PFSK-1 (cell line): ENCODE data around the gene CTBP2.

Experiments used
- FOXP2 ChIP-seq: optimal IDR thresholded peaks from 2 replicates; pipeline ENCODE3; 2011; ENCODE audit warnings: borderline replicate concordance, control low read depth, inconsistent platforms; ENCODE audit not compliant: insufficient read depth; ENCODE audit errors: extremely low read length, extremely low read depth
- POLR2AphosphoS5 ChIP-seq: IDR thresholded peaks from 2 replicates; pipeline ENCODE4 v1.6.1; 2012; ENCODE audit warnings: low read depth, mild to moderate bottlenecking, control low read depth, low read length, moderate library complexity
- SIN3A ChIP-seq: IDR thresholded peaks from 2 replicates; pipeline ENCODE4 v1.6.1; 2012; ENCODE audit warnings: mild to moderate bottlenecking, low read length, moderate library complexity, borderline replicate concordance; ENCODE audit not compliant: insufficient read depth
- TAF1 ChIP-seq: IDR thresholded peaks from 2 replicates; pipeline ENCODE4 v1.6.1; 2012; ENCODE audit warnings: low read length, control low read depth, borderline replicate concordance; ENCODE audit not compliant: insufficient read depth
- TF ChIP-seq, protein P1 (sequence below), 2 experiments: IDR thresholded peaks; 2 replicates each; pipeline versions ENCODE4 v1.6.1 to v1.8.0; 2011 to 2012; ENCODE audit warnings: low read depth in 2 of 2, low read length in 2 of 2, control low read depth in 1 of 2, inconsistent platforms in 1 of 2, mild to moderate bottlenecking in 1 of 2, moderate library complexity in 1 of 2; ENCODE audit not compliant: insufficient read depth in 1 of 2

The CTBP2 gene

DNA sequence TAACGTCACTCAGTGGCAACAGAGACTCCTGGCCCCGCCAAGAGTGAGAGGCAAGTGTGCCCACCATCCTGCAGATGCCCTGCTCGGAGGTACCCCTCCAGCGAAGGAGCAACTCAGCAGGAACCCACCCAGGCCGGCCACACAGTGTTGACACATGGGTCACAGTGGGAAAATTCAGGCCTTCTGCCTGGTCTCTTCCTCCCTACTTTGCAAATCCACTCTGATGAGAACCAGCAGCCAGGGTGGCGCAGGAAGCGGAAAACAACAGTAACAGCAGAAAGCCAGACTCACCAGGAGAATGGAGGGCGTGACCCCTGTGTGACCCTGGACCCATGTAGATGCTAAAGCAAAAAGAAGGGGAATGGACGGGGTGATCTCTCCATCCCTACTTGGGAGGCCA is 53.8 kb downstream of the CTBP2 start:
- no peak for TF ChIP-seq TAF1
- TF ChIP-seq FOXP2, result no peak
- no peak for TF ChIP-seq SIN3A
- TF ChIP-seq POLR2AphosphoS5, result no peak
- TF ChIP-seq, protein P1, sequence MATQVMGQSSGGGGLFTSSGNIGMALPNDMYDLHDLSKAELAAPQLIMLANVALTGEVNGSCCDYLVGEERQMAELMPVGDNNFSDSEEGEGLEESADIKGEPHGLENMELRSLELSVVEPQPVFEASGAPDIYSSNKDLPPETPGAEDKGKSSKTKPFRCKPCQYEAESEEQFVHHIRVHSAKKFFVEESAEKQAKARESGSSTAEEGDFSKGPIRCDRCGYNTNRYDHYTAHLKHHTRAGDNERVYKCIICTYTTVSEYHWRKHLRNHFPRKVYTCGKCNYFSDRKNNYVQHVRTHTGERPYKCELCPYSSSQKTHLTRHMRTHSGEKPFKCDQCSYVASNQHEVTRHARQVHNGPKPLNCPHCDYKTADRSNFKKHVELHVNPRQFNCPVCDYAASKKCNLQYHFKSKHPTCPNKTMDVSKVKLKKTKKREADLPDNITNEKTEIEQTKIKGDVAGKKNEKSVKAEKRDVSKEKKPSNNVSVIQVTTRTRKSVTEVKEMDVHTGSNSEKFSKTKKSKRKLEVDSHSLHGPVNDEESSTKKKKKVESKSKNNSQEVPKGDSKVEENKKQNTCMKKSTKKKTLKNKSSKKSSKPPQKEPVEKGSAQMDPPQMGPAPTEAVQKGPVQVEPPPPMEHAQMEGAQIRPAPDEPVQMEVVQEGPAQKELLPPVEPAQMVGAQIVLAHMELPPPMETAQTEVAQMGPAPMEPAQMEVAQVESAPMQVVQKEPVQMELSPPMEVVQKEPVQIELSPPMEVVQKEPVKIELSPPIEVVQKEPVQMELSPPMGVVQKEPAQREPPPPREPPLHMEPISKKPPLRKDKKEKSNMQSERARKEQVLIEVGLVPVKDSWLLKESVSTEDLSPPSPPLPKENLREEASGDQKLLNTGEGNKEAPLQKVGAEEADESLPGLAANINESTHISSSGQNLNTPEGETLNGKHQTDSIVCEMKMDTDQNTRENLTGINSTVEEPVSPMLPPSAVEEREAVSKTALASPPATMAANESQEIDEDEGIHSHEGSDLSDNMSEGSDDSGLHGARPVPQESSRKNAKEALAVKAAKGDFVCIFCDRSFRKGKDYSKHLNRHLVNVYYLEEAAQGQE (IDR thresholded peaks at IDR 0.05; ENCODE audit: insufficient read depth in 1 of 2, low read depth in 2 of 2, low read length in 2 of 2), result no peak

DNA sequence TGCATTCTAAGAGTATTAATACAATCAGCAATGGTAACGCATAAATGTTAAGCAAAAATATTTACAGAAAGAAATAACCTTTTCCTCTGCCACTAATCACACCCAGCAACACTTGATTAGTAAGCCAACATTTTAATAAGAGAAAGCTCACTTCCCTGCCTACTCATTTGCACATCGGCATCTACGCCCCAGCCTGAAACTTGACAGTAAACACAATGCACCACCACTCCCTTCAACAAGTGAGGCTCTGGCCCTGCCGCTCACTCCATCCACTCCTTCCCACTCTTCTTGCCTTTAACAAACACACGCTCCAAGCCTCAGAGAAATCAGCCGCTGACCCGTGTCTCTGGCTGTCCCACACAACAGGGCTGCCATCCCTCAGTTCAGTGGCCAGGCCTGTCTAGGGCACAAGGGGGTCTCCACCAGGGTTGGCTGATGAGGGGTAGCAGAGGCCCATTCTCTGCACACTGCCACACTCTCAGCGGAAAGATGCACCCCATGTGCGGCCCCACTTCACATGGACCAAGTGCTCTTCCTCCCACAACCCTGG is 54.6 kb downstream of the CTBP2 start:
- TF ChIP-seq SIN3A, result no peak
- no peak for TF ChIP-seq POLR2AphosphoS5
- TF ChIP-seq, protein P1 (IDR thresholded peaks at IDR 0.05; ENCODE audit: insufficient read depth in 1 of 2, low read depth in 2 of 2, low read length in 2 of 2), result no peak
- TF ChIP-seq TAF1, result no peak
- TF ChIP-seq FOXP2, result no peak

DNA sequence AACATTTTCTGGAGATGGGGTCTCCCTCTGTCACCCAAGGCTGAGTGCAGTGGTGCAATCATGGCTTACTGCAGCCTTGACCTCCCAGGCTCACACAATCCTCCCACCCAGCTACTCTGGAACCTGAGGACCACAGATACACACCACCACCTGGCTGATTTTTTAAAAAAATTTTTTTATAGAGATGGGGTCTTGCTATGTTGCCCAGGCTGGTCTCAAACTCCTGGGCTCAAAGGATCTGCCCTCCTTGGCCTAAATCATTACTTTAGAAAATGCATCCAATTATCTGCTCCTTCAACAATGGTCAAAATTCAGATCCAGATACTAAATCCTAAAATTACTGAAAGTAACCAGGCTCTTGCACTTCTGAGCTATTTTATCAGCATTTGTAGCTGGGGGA is 55.2 kb downstream of the CTBP2 start:
- no peak for TF ChIP-seq TAF1
- TF ChIP-seq POLR2AphosphoS5, result no peak
- TF ChIP-seq SIN3A, result no peak
- TF ChIP-seq, protein P1 (IDR thresholded peaks at IDR 0.05; ENCODE audit: insufficient read depth in 1 of 2, low read depth in 2 of 2, low read length in 2 of 2), result no peak
- TF ChIP-seq FOXP2, result no peak

DNA sequence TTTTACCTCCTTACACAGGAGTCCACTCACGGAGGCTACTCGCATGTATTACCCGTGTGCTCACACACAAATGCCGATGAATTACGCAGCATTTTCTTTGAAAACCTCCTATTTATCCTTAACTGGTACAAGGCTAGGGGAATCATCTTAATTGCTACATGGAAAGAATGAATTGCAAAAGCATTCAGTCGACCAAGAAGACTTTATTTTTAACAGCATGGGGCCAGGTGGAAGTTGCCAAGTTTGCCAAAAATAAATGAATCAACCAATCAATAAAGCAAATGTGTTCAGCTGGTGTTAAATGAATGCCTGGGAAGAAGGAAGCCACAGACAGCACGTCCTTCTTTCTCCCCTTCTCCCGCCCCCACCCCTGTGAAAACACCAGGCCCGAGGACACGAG is 55.8 kb downstream of the CTBP2 start:
- TF ChIP-seq, protein P1 (IDR thresholded peaks at IDR 0.05; ENCODE audit: insufficient read depth in 1 of 2, low read depth in 2 of 2, low read length in 2 of 2), result no peak
- no peak for TF ChIP-seq SIN3A
- TF ChIP-seq POLR2AphosphoS5, result no peak
- TF ChIP-seq TAF1, result no peak
- TF ChIP-seq FOXP2, result no peak

DNA sequence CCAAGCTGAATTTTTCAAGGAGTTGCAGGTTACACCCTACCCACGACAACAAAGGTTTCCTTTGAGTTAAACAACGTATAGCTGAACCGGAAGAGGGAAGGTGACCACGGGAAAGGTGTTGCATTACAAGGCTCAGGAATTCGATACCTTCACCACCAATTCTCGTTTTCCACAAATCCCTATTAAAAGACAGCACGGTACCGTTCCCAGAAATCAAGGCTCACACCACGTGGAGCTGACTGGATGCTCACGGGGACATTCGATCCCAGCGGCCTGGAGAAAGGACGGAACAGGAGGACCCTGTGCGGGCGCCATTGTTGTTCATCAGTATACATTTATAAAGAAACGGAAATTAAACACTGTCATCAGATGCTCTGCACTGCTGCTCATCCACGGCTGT is 56.4 kb downstream of the CTBP2 start:
- TF ChIP-seq FOXP2, result no peak
- TF ChIP-seq, protein P1 (IDR thresholded peaks at IDR 0.05; ENCODE audit: insufficient read depth in 1 of 2, low read depth in 2 of 2, low read length in 2 of 2), result no peak
- no peak for TF ChIP-seq SIN3A
- no peak for TF ChIP-seq POLR2AphosphoS5
- TF ChIP-seq TAF1, result no peak
